Endothelial cell of umbilical vein (primary cell): ENCODE data around the gene SLC12A9. TPM values are rescaled to one million over a fixed set of nuclear protein-coding genes. Genes with fewer than 3 reads are reported as not detected.

ENCODE experiments used
- BruUV-seq: library from RNA; stranded (reverse); fragments of 400-500 nt; replicated peaks from 2 replicates; lab custom pipeline; 2021; lab: Mats Ljungman, UMichigan
- CTCF ChIA-PET: fragments of 300-600, 350-600 bp; sonication (Branson Sonifier 250); formaldehyde crosslinking; loops from one replicate; lab custom pipeline; 2021; ENCODE audit warnings: antibody characterized with exemption, inconsistent platforms; lab: Charles Lee
- POLR2A ChIA-PET: fragments of 300-600, 350-600 bp; sonication (Branson Sonifier 250); formaldehyde crosslinking; loops from one replicate; lab custom pipeline; 2021; ENCODE audit warnings: antibody characterized with exemption, inconsistent platforms; lab: Charles Lee
- DNase-seq: peaks from one replicate; pipeline ENCODE4 v3.0.0-alpha.2; 2011; ENCODE audit warnings: low read depth, low spot score
- FAIRE-seq: peaks from 2 replicates; lab custom pipeline; 2011; peaks lifted over from hg19 to GRCh38; lab: Jason Lieb, UNC
- H2AFZ ChIP-seq: 2 replicates; pipeline ENCODE4 v1.6.0; 2012; ENCODE audit warnings: low read depth, low read length, control low read depth, inconsistent platforms
- H3K27ac ChIP-seq: 2 replicates; pipeline ENCODE4 v1.5.1; 2011; ENCODE audit warnings: low read depth, mild to moderate bottlenecking, control low read depth, low read length, moderate library complexity; ENCODE audit not compliant: insufficient read depth
- H3K27me3 ChIP-seq, 2 experiments: 2 replicates each; pipeline versions ENCODE4 v1.6.0 to v1.6.1; 2011; ENCODE audit warnings: low read length in 2 of 2, mixed read lengths in 1 of 2; ENCODE audit not compliant: control insufficient read depth in 2 of 2, insufficient read depth in 2 of 2
- H3K36me3 ChIP-seq, 2 experiments: 2 replicates in 1 of 2; 3 replicates in 1 of 2; pipeline ENCODE4 v1.5.1; 2011; ENCODE audit warnings: low read length in 2 of 2, mild to moderate bottlenecking in 1 of 2, moderate library complexity in 1 of 2; ENCODE audit not compliant: control insufficient read depth in 2 of 2, insufficient read depth in 2 of 2; ENCODE audit errors: extremely low read depth in 1 of 2
- H3K4me1 ChIP-seq: 3 replicates; pipeline ENCODE4 v1.5.1; 2011; ENCODE audit warnings: mild to moderate bottlenecking, low read length; ENCODE audit not compliant: control insufficient read depth, insufficient read depth; ENCODE audit errors: extremely low read depth
- H3K4me2 ChIP-seq: 2 replicates; pipeline ENCODE4 v1.6.1; 2011; ENCODE audit warnings: low read length, control low read depth, mixed read lengths; ENCODE audit not compliant: insufficient read depth
- H3K4me3 ChIP-seq, 3 experiments: fragments of 200-600 bp in 1 of 3; sonication (generic), shearing (Covaris generic) in 1 of 3; replicated peaks in 1 of 3; 2 replicates each; pipeline ENCODE4 v1.5.1; 2011 to 2016; ENCODE audit warnings: control low read depth in 3 of 3, low read length in 3 of 3, mild to moderate bottlenecking in 2 of 3, inconsistent platforms in 1 of 3, low read depth in 1 of 3, moderate library complexity in 1 of 3; ENCODE audit not compliant: insufficient read depth in 1 of 3
- H3K79me2 ChIP-seq: 2 replicates; pipeline ENCODE4 v1.6.0; 2012; ENCODE audit warnings: low read length, inconsistent platforms; ENCODE audit not compliant: control insufficient read depth, insufficient read depth
- H3K9ac ChIP-seq: replicated peaks from 2 replicates; pipeline ENCODE3; 2011; ENCODE audit warnings: low read length, control low read depth; ENCODE audit not compliant: insufficient read depth; ENCODE audit errors: extremely low read depth
- H3K9me1 ChIP-seq: replicated peaks from 3 replicates; pipeline ENCODE4 v1.6.0; 2011; ENCODE audit warnings: mild to moderate bottlenecking, low read length; ENCODE audit not compliant: control insufficient read depth, insufficient read depth; ENCODE audit errors: extremely low read depth
- H3K9me3 ChIP-seq: replicated peaks from 2 replicates; pipeline ENCODE4 v1.5.1; 2012; ENCODE audit warnings: low read length, inconsistent platforms; ENCODE audit not compliant: control insufficient read depth, insufficient read depth
- H4K20me1 ChIP-seq: replicated peaks from 2 replicates; pipeline ENCODE3; 2011; ENCODE audit warnings: mild to moderate bottlenecking, low read length; ENCODE audit not compliant: control insufficient read depth, insufficient read depth; ENCODE audit errors: extremely low read depth
- EZH2 ChIP-seq: IDR thresholded peaks from 2 replicates; pipeline ENCODE4 v1.6.1; 2012; ENCODE audit warnings: borderline replicate concordance, low read depth, mild to moderate bottlenecking, moderate library complexity, low read length, inconsistent platforms; ENCODE audit not compliant: severe bottlenecking
- FOS ChIP-seq: IDR thresholded peaks from 2 replicates; pipeline ENCODE4 v1.6.1; 2011; ENCODE audit warnings: mild to moderate bottlenecking, low read length, moderate library complexity, borderline replicate concordance; ENCODE audit not compliant: insufficient read depth
- GATA2 ChIP-seq: IDR thresholded peaks from 2 replicates; pipeline ENCODE4 v1.7.0; 2011; ENCODE audit warnings: low read depth, mild to moderate bottlenecking, moderate library complexity, mixed read lengths, low read length; ENCODE audit not compliant: insufficient read length, insufficient read depth
- JUN ChIP-seq: IDR thresholded peaks from 2 replicates; pipeline ENCODE4 v1.6.1; 2011; ENCODE audit warnings: borderline replicate concordance, low read depth; ENCODE audit not compliant: insufficient read length, insufficient read depth
- MAX ChIP-seq: IDR thresholded peaks from 2 replicates; pipeline ENCODE4 v1.6.1; 2011; ENCODE audit not compliant: insufficient read depth, insufficient read length
- MYC ChIP-seq: IDR thresholded peaks from one replicate; pipeline ENCODE4 v1.6.1; 2011; ENCODE audit warnings: mild to moderate bottlenecking, low read depth, low read length
- POLR2AphosphoS5 ChIP-seq: IDR thresholded peaks from 2 replicates; pipeline ENCODE4 v1.6.1; 2012; ENCODE audit warnings: low read depth, mild to moderate bottlenecking, control low read depth, low read length, moderate library complexity; ENCODE audit not compliant: insufficient read depth
- dilution Hi-C: fragments of 300-500 bp; cut with MboI; formaldehyde crosslinking; loops from one replicate; pipeline ENCODE4 v1.15.0; 2019; ENCODE audit warnings: low sequenced_read_pairs; ENCODE audit not compliant: extremely low pct_ligation_motif_present
- intact Hi-C: fragments of 100-400 bp; cut with micrococcal nuclease; formaldehyde crosslinking; loops from one replicate; pipeline ENCODE4 v1.10.0; 2022
- polyA plus RNA-seq, 4 experiments: library from polyadenylated mRNA; depleted of rRNA in 3 of 4; stranded (reverse) in 3 of 4; unstranded in 1 of 4; fragments of >200 nt; gene quantifications; 2 replicates each; pipeline versions ENCODE4 v1.2.1 to v1.2.3, GENCODE V29; 2011 to 2012; ENCODE audit warnings: missing spikeins in 1 of 4
- total RNA-seq: library from RNA; stranded (reverse); gene quantifications from 2 replicates; pipeline ENCODE4 v1.2.3, GENCODE V29; 2021

SLC12A9 gene
- total and polyA plus RNA-seq, 2 donors (not counting 3 experiments of a cell fraction or from before 2014, with no cell fraction given) = 35.0 to 37.0 TPM

GRCh38 chr7:100886142-100886935 lies 33.8 kb downstream of the SLC12A9 start:
- Histone ChIP-seq H4K20me1 (no peaks in the 10 kb centered on the region), H3K36me3 (peaks cover 20 to 60% of the 10 kb centered on the region in 2 experiments), H3K9me1 (no peaks in the 10 kb centered on the region), H3K4me1 (peaks cover 37% of the 10 kb centered on the region), H3K9me3 (no peaks in the 10 kb centered on the region), H3K4me2 (no peak overlapping the region), H2AFZ (no peak overlapping the region), H3K9ac (no peak overlapping the region), H3K27me3 (no peaks in the 10 kb centered on the region), H3K79me2 (peaks cover 23% of the 10 kb centered on the region), H3K4me3 (no peak overlapping the region), H3K27ac (no peak overlapping the region)
- DNase-seq (no peak), FAIRE-seq (no peak)
- no TSS peak for BruUV-seq
- intact Hi-C loops (no loop called here), dilution Hi-C loops (no loop called here)
- POLR2A ChIA-PET = interaction anchor here (4.2 kb wide), 1 partner anchor 11 kb away, joined by 27 read pairs; the partner anchor contains the start of gene SRRT
- CTCF ChIA-PET = interaction anchor here (1.2 to 1.3 kb wide), 2 partner anchors 172 to 181 kb away, joined by 3 to 5 read pairs; partner anchors contain the start of gene POP7
- TF ChIP-seq MYC (no peak), FOS (no peak), MAX (no peak), JUN (no peak), GATA2 (no peak), EZH2 (no peak), POLR2AphosphoS5 (no peak)
